Lung (tissue), 12 donors: ENCODE results near the gene SERPINB6. TPM values are rescaled to one million over a fixed set of nuclear protein-coding genes. Genes with fewer than 3 reads are reported as not detected.

ENCODE experiments used
- ATAC-seq: fragments of 200-7000 bp; cut with Tn5 transposase; one replicate; pipeline ENCODE4 v1.9.1; 2020; ENCODE audit warnings: moderate number of reproducible peaks; ENCODE audit not compliant: insufficient read depth, low FRiP score
- DNase-seq, 3 donors: peaks; one replicate each; pipeline ENCODE4 v3.0.0-alpha.2; 2013 to 2017
- H3K27ac ChIP-seq, 2 donors: one replicate each; pipeline ENCODE4 v1.5.1; 2013; ENCODE audit warnings: mild to moderate bottlenecking in 2 of 2, moderate library complexity in 2 of 2, control low read depth in 1 of 2, inconsistent platforms in 1 of 2, low read depth in 1 of 2, low read length in 1 of 2
- H3K27me3 ChIP-seq, 3 donors: one replicate each; pipeline ENCODE4 v1.5.1; 2013; ENCODE audit warnings: low read length in 2 of 3; ENCODE audit not compliant: control insufficient read depth in 3 of 3, insufficient read depth in 3 of 3
- H3K36me3 ChIP-seq, 4 donors: one replicate each; pipeline ENCODE4 v1.5.1; 2013; ENCODE audit warnings: low read length in 4 of 4, mild to moderate bottlenecking in 1 of 4, moderate library complexity in 1 of 4; ENCODE audit not compliant: control insufficient read depth in 4 of 4, insufficient read depth in 4 of 4
- H3K4me1 ChIP-seq, 5 donors: one replicate each; pipeline ENCODE4 v1.5.1; 2013; ENCODE audit warnings: low read length in 5 of 5, mild to moderate bottlenecking in 2 of 5, moderate library complexity in 1 of 5; ENCODE audit not compliant: control insufficient read depth in 5 of 5, insufficient read depth in 5 of 5
- H3K4me3 ChIP-seq: one replicate; pipeline ENCODE4 v1.5.1; 2013; ENCODE audit warnings: mild to moderate bottlenecking, control low read depth, moderate library complexity
- H3K9ac ChIP-seq, 2 donors: one replicate each; pipeline ENCODE4 v1.5.1; 2013; ENCODE audit warnings: low read length in 2 of 2, control low read depth in 1 of 2; ENCODE audit not compliant: insufficient read depth in 1 of 2
- H3K9me3 ChIP-seq, 4 donors: one replicate each; pipeline ENCODE4 v1.5.1; 2013; ENCODE audit warnings: low read length in 3 of 4, mild to moderate bottlenecking in 1 of 4, moderate library complexity in 1 of 4; ENCODE audit not compliant: control insufficient read depth in 4 of 4, insufficient read depth in 3 of 4
- CTCF ChIP-seq: IDR thresholded peaks from 2 replicates; pipeline ENCODE4 v1.5.1; 2012; ENCODE audit warnings: mild to moderate bottlenecking; ENCODE audit errors: control extremely low read depth, extremely low read depth
- WGBS, 2 donors: extraction: QIAGEN DNeasy Blood & Tissue Kit; methylation state at CpG; one replicate each; pipeline ENCODE4 v1.1.7; 2013; 5-methylcytosine and 5-hydroxymethylcytosine counted together
- polyA plus RNA-seq, 2 donors: library from polyadenylated mRNA; stranded (reverse); fragments of 200-250 nt; gene quantifications; one replicate each; pipeline ENCODE4 v1.2.1, GENCODE V29; 2013
- total RNA-seq, 2 donors: library from RNA; depleted of rRNA in 1 of 2; stranded (reverse); fragments of >200 nt in 1 of 2; gene quantifications; one replicate each; pipeline ENCODE4 v1.2.1, GENCODE V29; 2014 to 2021
- donor health status: control.
- donor health status: control.
- donor health status: Bipolar disorder and iron deficiency.
- donor health status: healthy.
- donor health status: DM: yes; HTN: yes; CAD: no.

The SERPINB6 gene
- total and polyA plus RNA-seq, 4 donors, result 113 to 155 (median 127) TPM

GRCh38 chr6:2899596-2899995, 71.8 kb downstream of the SERPINB6 start:
- no peak for ATAC-seq
- H3K27ac ChIP-seq, result no peak overlapping the region
- no peak overlapping the region for H3K4me3 ChIP-seq
- peaks cover 0 to 23% (median 4%) of the 10 kb centered on the region in 5 donors for H3K4me1 ChIP-seq
- H3K9me3 ChIP-seq, result no peaks in the 10 kb centered on the region
- H3K9ac ChIP-seq, result no peak overlapping the region
- no peak for DNase-seq
- WGBS, 2 donors, result 85 to 93% methylated on average over 6 of the region's 6 CpGs
- TF ChIP-seq CTCF, result no peak
- H3K27me3 ChIP-seq, result no peaks in the 10 kb centered on the region
- H3K36me3 ChIP-seq, result peaks cover under 1 to 13% (median 11%) of the 10 kb centered on the region in 4 donors

Other genes with a start within 250 kb of the SERPINB6 start
- 1 to 10 TPM in 1 of 2 donors, under 1 TPM in 1; 0.86 to 1.6 TPM for gene MYLK4, start 220.6 kb downstream of the SERPINB6 start, total RNA-seq
- gene MYLK4, start 220.6 kb downstream of the SERPINB6 start, polyA plus RNA-seq, result 1 to 10 TPM in 1 of 2 donors, under 1 TPM in 1; 0.27 to 1.2 TPM
- 10 to 100 TPM; 36.8 to 48.6 TPM for gene WRNIP1, start 206.2 kb downstream of the SERPINB6 start, total RNA-seq
- gene WRNIP1, start 206.2 kb downstream of the SERPINB6 start, polyA plus RNA-seq, result 10 to 100 TPM; 36.8 to 56.0 TPM
- 100 to 1,000 TPM in 1 of 2 donors, 10 to 100 TPM in 1; 58.0 to 106 TPM for gene SERPINB1, start 129.7 kb downstream of the SERPINB6 start, total RNA-seq
- gene SERPINB1, start 129.7 kb downstream of the SERPINB6 start, polyA plus RNA-seq, result 100 to 1,000 TPM in 1 of 2 donors, 10 to 100 TPM in 1; 85.1 to 242 TPM
- gene SERPINB9, start 68.3 kb downstream of the SERPINB6 start, total RNA-seq, result 10 to 100 TPM; 14.0 to 33.3 TPM
- gene SERPINB9, start 68.3 kb downstream of the SERPINB6 start, polyA plus RNA-seq, result 10 to 100 TPM in 1 of 2 donors, 1 to 10 TPM in 1; 5.4 to 36.1 TPM
- 10 to 100 TPM in 1 of 2 donors, 1 to 10 TPM in 1; 9.4 to 47.1 TPM for gene NQO2, start 28.3 kb upstream of the SERPINB6 start, total RNA-seq
- gene NQO2, start 28.3 kb upstream of the SERPINB6 start, polyA plus RNA-seq, result 10 to 100 TPM; 42.6 to 43.7 TPM
- gene RIPK1, start 96.9 kb upstream of the SERPINB6 start, total RNA-seq, result 10 to 100 TPM; 21.9 to 24.1 TPM
- gene RIPK1, start 96.9 kb upstream of the SERPINB6 start, polyA plus RNA-seq, result 10 to 100 TPM; 12.1 to 17.6 TPM
- gene BPHL, start 147.1 kb upstream of the SERPINB6 start, total RNA-seq, result 10 to 100 TPM; 14.2 to 14.9 TPM
- gene BPHL, start 147.1 kb upstream of the SERPINB6 start, polyA plus RNA-seq, result 10 to 100 TPM in 1 of 2 donors, 1 to 10 TPM in 1; 6.0 to 11.7 TPM
- 10 to 100 TPM; 19.7 to 53.5 TPM for gene TUBB2A, start 186.0 kb upstream of the SERPINB6 start, total RNA-seq
- gene TUBB2A, start 186.0 kb upstream of the SERPINB6 start, polyA plus RNA-seq, result 10 to 100 TPM; 10.8 to 40.6 TPM